DOHH2 (cell line): ENCODE measurements around the gene MED27.

Source experiments
- H3F3A ChIP-seq: fragments of 200-600 bp; sonication (generic), shearing (Covaris generic); 2 replicates; pipeline ENCODE4 v1.6.0; 2016; ENCODE audit warnings: antibody characterized with exemption, mild to moderate bottlenecking; ENCODE audit not compliant: control insufficient read depth, insufficient read depth
- H3K27ac ChIP-seq: fragments of 200-600 bp; sonication (generic); 2 replicates; pipeline ENCODE4 v1.5.1; 2014; ENCODE audit warnings: low read depth, mild to moderate bottlenecking, low read length, moderate library complexity
- H3K27me3 ChIP-seq: fragments of 200-600 bp; sonication (generic); 2 replicates; pipeline ENCODE4 v1.6.1; 2014; ENCODE audit warnings: mild to moderate bottlenecking, low read length, mixed read lengths; ENCODE audit not compliant: control insufficient read depth
- H3K36me3 ChIP-seq: fragments of 200-600 bp; sonication (generic); 2 replicates; pipeline ENCODE4 v1.6.1; 2014; ENCODE audit warnings: mild to moderate bottlenecking, low read length, moderate library complexity, mixed read lengths; ENCODE audit not compliant: control insufficient read depth
- H3K4me1 ChIP-seq: fragments of 200-600 bp; sonication (generic); 2 replicates; pipeline ENCODE4 v1.6.1; 2014; ENCODE audit warnings: mild to moderate bottlenecking, low read length, mixed read lengths; ENCODE audit not compliant: control insufficient read depth
- H3K4me2 ChIP-seq: fragments of 200-600 bp; sonication (generic); 2 replicates; pipeline ENCODE4 v1.6.0; 2014; ENCODE audit warnings: mild to moderate bottlenecking, low read length, moderate library complexity
- H3K4me3 ChIP-seq: fragments of 200-600 bp; sonication (generic); 2 replicates; pipeline ENCODE4 v1.5.1; 2014; ENCODE audit warnings: mild to moderate bottlenecking, low read length, mixed read lengths
- H3K79me2 ChIP-seq: fragments of 200-600 bp; sonication (generic); 2 replicates; pipeline ENCODE4 v1.6.1; 2014; ENCODE audit warnings: mild to moderate bottlenecking, low read length, mixed read lengths; ENCODE audit not compliant: control insufficient read depth
- H3K9me2 ChIP-seq: fragments of 200-600 bp; sonication (generic); replicated peaks from 2 replicates; pipeline ENCODE4 v1.6.1; 2014; ENCODE audit warnings: mild to moderate bottlenecking, low read length, mixed read lengths; ENCODE audit not compliant: control insufficient read depth
- H3K9me3 ChIP-seq: fragments of 200-600 bp; sonication (generic); 2 replicates; pipeline ENCODE4 v1.6.1; 2014; ENCODE audit warnings: antibody characterized with exemption, low read length, mixed read lengths; ENCODE audit not compliant: control insufficient read depth, insufficient read depth
- H4K20me1 ChIP-seq: fragments of 200-600 bp; sonication (generic); 2 replicates; pipeline ENCODE4 v1.6.0; 2014; ENCODE audit warnings: low read depth, mild to moderate bottlenecking, antibody characterized with exemption, low read length, moderate library complexity; ENCODE audit not compliant: control insufficient read depth, insufficient read depth
- CTCF ChIP-seq: fragments of 200-600 bp; sonication (generic); IDR thresholded peaks from one replicate; pipeline ENCODE4 v1.5.1; 2014; ENCODE audit warnings: antibody characterized with exemption, mild to moderate bottlenecking, low read depth, low read length; ENCODE audit not compliant: poor library complexity, severe bottlenecking
- EZH2phosphoT487 ChIP-seq: fragments of 200-600 bp; sonication (generic); IDR thresholded peaks from 2 replicates; pipeline ENCODE4 v1.6.1; 2017; ENCODE audit warnings: borderline replicate concordance, mild to moderate bottlenecking, antibody characterized with exemption, low read length, moderate library complexity, mixed read lengths

Gene MED27

DNA sequence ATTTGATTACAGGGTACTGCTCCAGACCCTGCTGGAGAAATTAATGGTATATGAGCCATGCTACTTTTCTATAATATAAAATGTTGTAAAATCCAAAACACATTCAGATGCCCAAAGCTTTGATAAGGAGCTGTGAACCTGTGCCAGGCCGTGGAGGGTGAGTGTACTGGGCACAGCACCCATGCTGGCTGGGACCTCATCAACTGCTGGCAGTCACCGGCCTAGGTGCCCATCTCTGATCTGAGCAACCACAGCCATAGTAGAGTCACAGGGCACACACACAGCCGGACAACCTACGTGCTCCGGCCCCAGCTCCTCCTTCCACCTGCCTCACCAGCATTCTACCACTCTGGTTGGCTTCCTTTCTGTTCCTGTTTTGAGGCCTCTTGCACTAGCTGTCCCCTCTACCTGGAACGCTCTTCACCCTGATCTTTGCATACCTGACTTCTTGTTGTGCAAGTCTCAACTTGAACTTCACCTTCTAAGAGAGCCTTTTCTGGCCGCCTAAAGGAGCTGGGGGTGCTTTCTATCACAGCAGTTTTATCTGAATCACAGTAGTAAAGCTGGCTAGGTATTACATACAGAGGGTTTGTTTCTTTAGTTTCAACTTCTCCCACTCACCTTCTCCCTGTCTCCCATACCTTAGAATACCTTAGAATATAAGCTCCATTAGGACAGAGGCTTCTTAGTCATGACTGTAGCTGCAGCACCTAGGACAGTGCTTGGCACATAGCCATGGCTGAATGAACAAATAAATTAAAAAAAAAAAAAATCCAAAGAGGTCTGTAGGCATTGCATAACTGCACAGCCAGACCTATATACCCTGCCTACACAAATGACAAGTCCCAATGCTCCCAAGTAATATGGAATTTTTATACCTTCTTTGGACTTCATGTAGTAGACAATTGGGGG is 51.7 kb downstream of the MED27 start:
- H3K36me3 ChIP-seq = no peaks in the 10 kb centered on the region
- no peak overlapping the region for H3K27ac ChIP-seq
- TF ChIP-seq EZH2phosphoT487 (no peak), CTCF (no peak)
- peaks cover 6% of the 10 kb centered on the region; the same call in 1 of the 2 replicates for H3K4me1 ChIP-seq
- peaks cover 84% of the 10 kb centered on the region for H3K79me2 ChIP-seq
- H3K9me2 ChIP-seq = no peaks in the 10 kb centered on the region
- no peaks in the 10 kb centered on the region for H3K27me3 ChIP-seq
- no peak overlapping the region for H3K4me3 ChIP-seq
- no peaks in the 10 kb centered on the region for H3K9me3 ChIP-seq
- H4K20me1 ChIP-seq = no peaks in the 10 kb centered on the region
- H3F3A ChIP-seq = no peaks in the 10 kb centered on the region
- H3K4me2 ChIP-seq = no peak overlapping the region

GRCh38 chr9:132026932-132027585 is 52.6 kb downstream of the MED27 start:
- Histone ChIP-seq H3K9me3 (no peaks in the 10 kb centered on the region), H4K20me1 (no peaks in the 10 kb centered on the region), H3F3A (no peaks in the 10 kb centered on the region), H3K27me3 (no peaks in the 10 kb centered on the region), H3K4me1 (peaks cover 5% of the 10 kb centered on the region), H3K36me3 (no peaks in the 10 kb centered on the region), H3K9me2 (no peaks in the 10 kb centered on the region), H3K4me3 (no peak overlapping the region), H3K79me2 (peaks cover 84% of the 10 kb centered on the region), H3K4me2 (no peak overlapping the region), H3K27ac (no peak overlapping the region)
- TF ChIP-seq CTCF (no peak), EZH2phosphoT487 (no peak)

GRCh38 chr9:132025766-132026165 is 53.9 kb downstream of the MED27 start:
- H3K4me1 ChIP-seq = peaks cover 14% of the 10 kb centered on the region
- no peak overlapping the region for H3K4me3 ChIP-seq
- H3F3A ChIP-seq = no peaks in the 10 kb centered on the region
- H3K27ac ChIP-seq = no peak overlapping the region
- H3K79me2 ChIP-seq = peaks cover 83% of the 10 kb centered on the region
- TF ChIP-seq CTCF (no peak), EZH2phosphoT487 (no peak)
- H3K9me2 ChIP-seq = no peaks in the 10 kb centered on the region
- H4K20me1 ChIP-seq = no peaks in the 10 kb centered on the region
- no peaks in the 10 kb centered on the region for H3K27me3 ChIP-seq
- no peaks in the 10 kb centered on the region for H3K9me3 ChIP-seq
- no peaks in the 10 kb centered on the region for H3K36me3 ChIP-seq
- H3K4me2 ChIP-seq = no peak overlapping the region
